Activated B cell treated with CpG ODN at 0.5 μM for 24 hours (primary cell): ENCODE measurements around the gene OR2A12. TPM values are rescaled to one million over a fixed set of nuclear protein-coding genes. Genes with fewer than 3 reads are reported as not detected.

ENCODE experiments used
- ATAC-seq: fragments of 200-7000 bp; cut with Tn5 transposase; one replicate; pipeline ENCODE4 v1.10.0; 2021; ENCODE audit warnings: low read depth, mild to moderate bottlenecking, moderate library complexity
- CTCF ChIA-PET: fragments of 350-600 bp; sonication (Branson Sonifier 250); formaldehyde crosslinking; loops from one replicate; lab custom pipeline; 2021; ENCODE audit warnings: antibody characterized with exemption; lab: Charles Lee
- POLR2A ChIA-PET: fragments of 350-600 bp; sonication (Branson Sonifier 250); formaldehyde crosslinking; loops from one replicate; lab custom pipeline; 2021; ENCODE audit warnings: antibody characterized with exemption; lab: Charles Lee
- DNase-seq: peaks from one replicate; pipeline ENCODE4 v3.0.0; 2022
- H3K27ac Mint-ChIP-seq: one replicate; pipeline ENCODE4 v1.8.0; 2020; ENCODE audit warnings: mixed read lengths
- H3K27me3 Mint-ChIP-seq: one replicate; pipeline ENCODE4 v1.8.0; 2021; ENCODE audit warnings: mixed read lengths
- H3K36me3 Mint-ChIP-seq: one replicate; pipeline ENCODE4 v1.8.0; 2021; ENCODE audit warnings: low read depth, mixed read lengths
- H3K4me1 Mint-ChIP-seq: one replicate; pipeline ENCODE4 v1.8.0; 2021; ENCODE audit warnings: mixed read lengths
- H3K4me3 Mint-ChIP-seq: one replicate; pipeline ENCODE4 v1.8.0; 2020; ENCODE audit warnings: mild to moderate bottlenecking, mixed read lengths
- H3K9me3 Mint-ChIP-seq: one replicate; pipeline ENCODE4 v1.8.0; 2020; ENCODE audit warnings: mixed read lengths
- CTCF ChIP-seq: fragments of 200-600 bp; IDR thresholded peaks from one replicate; pipeline ENCODE4 v1.8.0; 2022; ENCODE audit warnings: antibody characterized with exemption, mild to moderate bottlenecking
- intact Hi-C: fragments of 100-400 bp; cut with micrococcal nuclease; formaldehyde crosslinking; loops from one replicate; pipeline ENCODE4 v1.15.1; 2024
- total RNA-seq: library from RNA; stranded (reverse); gene quantifications from 2 replicates; pipeline ENCODE4 v1.2.3, GENCODE V29; 2022

OR2A12 gene
- total RNA-seq, 1 donor from 2014 or later: not detected

GRCh38 chr7:144109283-144109682, 23.2 kb downstream of the OR2A12 start, which contains the start of gene OR2A2:
Gene OR2A2, plus strand, starts transcription at chr7:144109583. Its CDS starts 0 bp downstream, at chr7:144109583.
- H3K27ac Mint-ChIP-seq: no peak within 1 kb of the TSS
- no peak for ATAC-seq

GRCh38 chr7:144110272-144110671, 24.2 kb downstream of the OR2A12 start:
- TF ChIP-seq CTCF: no peak
- ChIA-PET POLR2A (no interaction called here), CTCF (no interaction called here)
- ATAC-seq (no peak), DNase-seq (no peak)
- Mint-ChIP-seq H3K4me3 (no peak overlapping the region), H3K27ac (no peak overlapping the region), H3K36me3 (no peaks in the 10 kb centered on the region), H3K9me3 (no peaks in the 10 kb centered on the region), H3K27me3 (peaks cover 3% of the 10 kb centered on the region), H3K4me1 (no peaks in the 10 kb centered on the region)
- intact Hi-C loops: no loop called here

More at GRCh38 chr7:144109283-144109682, 23.2 kb downstream of the OR2A12 start, which contains the start of gene OR2A2:
- Mint-ChIP-seq H3K36me3 (no peaks in the 10 kb centered on the region), H3K4me3 (no peak within 1 kb of the TSS), H3K4me1 (no peaks in the 10 kb centered on the region), H3K9me3 (no peaks in the 10 kb centered on the region), H3K27me3 (peaks cover 3% of the 10 kb centered on the region)
- no peak for TF ChIP-seq CTCF
- ChIA-PET CTCF (no interaction called here), POLR2A (no interaction called here)
- DNase-seq: no peak
- intact Hi-C loops: no loop called here

DNA sequence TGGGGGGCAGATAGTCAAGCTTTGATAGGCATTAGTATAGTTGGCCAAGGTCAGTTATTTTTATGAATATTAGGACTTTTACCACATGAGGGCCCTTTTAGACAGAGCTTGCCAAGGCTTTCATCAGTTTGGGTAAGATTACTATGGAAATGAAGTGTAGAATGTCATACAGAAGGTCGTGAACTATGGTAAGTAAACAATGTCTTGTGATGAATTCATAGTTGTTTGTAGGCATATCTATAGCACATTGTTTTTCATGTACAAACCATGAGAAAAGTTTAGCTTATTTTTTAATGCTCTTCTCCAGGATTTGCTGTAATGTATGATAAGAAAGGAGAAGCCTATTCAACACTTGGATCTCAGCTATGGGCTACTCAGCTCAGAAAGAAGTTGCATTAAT, 27.6 kb downstream of the OR2A12 start:
- no peak overlapping the region for H3K27ac Mint-ChIP-seq
- intact Hi-C loops: no loop called here

DNA sequence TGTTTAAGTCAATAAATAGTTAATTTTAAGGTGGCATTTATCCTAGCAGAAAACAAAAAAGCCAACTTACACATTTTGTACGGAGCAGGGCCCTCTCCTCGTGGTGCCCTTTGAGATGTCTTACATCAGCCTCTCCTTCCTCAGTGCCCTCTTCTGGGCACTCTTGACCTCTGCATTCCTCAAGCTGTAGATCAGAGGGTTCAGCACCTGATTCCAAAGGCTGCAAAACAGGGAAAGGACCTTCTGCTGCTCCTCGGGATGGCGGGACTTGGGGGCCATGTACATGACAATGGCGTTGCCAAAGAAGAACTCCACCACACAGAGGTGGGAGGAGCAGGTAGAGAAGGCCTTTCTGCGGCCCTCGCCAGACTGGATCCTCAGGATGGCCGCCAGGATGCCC, 32.3 kb downstream of the OR2A12 start:
- no peaks in the 10 kb centered on the region for H3K4me1 Mint-ChIP-seq
- no peak for TF ChIP-seq CTCF
- no peak for DNase-seq
- no peak overlapping the region for H3K4me3 Mint-ChIP-seq
- H3K9me3 Mint-ChIP-seq: no peaks in the 10 kb centered on the region
- H3K36me3 Mint-ChIP-seq: no peaks in the 10 kb centered on the region
- no peak overlapping the region for H3K27ac Mint-ChIP-seq
- intact Hi-C loops: no loop called here
- ChIA-PET CTCF (no interaction called here), POLR2A (no interaction called here)
- no peaks in the 10 kb centered on the region for H3K27me3 Mint-ChIP-seq
- ATAC-seq: no peak

More for the DNA sequence above, 27.6 kb downstream of the OR2A12 start:
- ChIA-PET POLR2A (no interaction called here), CTCF (interaction anchor here (1.3 kb wide), 1 partner anchor 14 kb away, joined by 5 read pairs; no protein-coding TSS in a partner anchor)
- Mint-ChIP-seq H3K4me1 (no peaks in the 10 kb centered on the region), H3K9me3 (no peaks in the 10 kb centered on the region), H3K27me3 (peaks cover 3% of the 10 kb centered on the region), H3K4me3 (no peak overlapping the region), H3K36me3 (no peaks in the 10 kb centered on the region)
- DNase-seq: no peak
- no peak for ATAC-seq
- TF ChIP-seq CTCF: no peak

- CTCF ChIA-PET: no interaction called here
- intact Hi-C loops: no loop called here
Measured at GRCh38 chr7:144122876-144123275, 36.8 kb downstream of the OR2A12 start, which contains the start of gene OR2A14. Gene OR2A14, plus strand, starts transcription at chr7:144123176. Its CDS starts 5,937 bp downstream, at chr7:144129113.

More at GRCh38 chr7:144122876-144123275, 36.8 kb downstream of the OR2A12 start, which contains the start of gene OR2A14:
- ATAC-seq (no peak), DNase-seq (no peak)
- Mint-ChIP-seq H3K36me3 (no peaks in the 10 kb centered on the region), H3K9me3 (no peaks in the 10 kb centered on the region), H3K27me3 (no peaks in the 10 kb centered on the region), H3K4me1 (no peaks in the 10 kb centered on the region), H3K4me3 (no peak within 1 kb of the TSS), H3K27ac (no peak within 1 kb of the TSS)
- TF ChIP-seq CTCF: no peak
- POLR2A ChIA-PET: no interaction called here
